GM21786 (cell line): ENCODE data around the gene TXNRD3.
"Not testable (repeated sequence)": the region's sequence is repeated elsewhere in the genome, so short reads cannot be mapped to it uniquely, and the experiment has no call there.

Experiments used
- ATAC-seq: cut with Tn5 transposase; IDR thresholded peaks from one replicate; pipeline ENCODE4 v1.9.1; 2021; ENCODE audit not compliant: unreplicated experiment

The TXNRD3 gene

DNA sequence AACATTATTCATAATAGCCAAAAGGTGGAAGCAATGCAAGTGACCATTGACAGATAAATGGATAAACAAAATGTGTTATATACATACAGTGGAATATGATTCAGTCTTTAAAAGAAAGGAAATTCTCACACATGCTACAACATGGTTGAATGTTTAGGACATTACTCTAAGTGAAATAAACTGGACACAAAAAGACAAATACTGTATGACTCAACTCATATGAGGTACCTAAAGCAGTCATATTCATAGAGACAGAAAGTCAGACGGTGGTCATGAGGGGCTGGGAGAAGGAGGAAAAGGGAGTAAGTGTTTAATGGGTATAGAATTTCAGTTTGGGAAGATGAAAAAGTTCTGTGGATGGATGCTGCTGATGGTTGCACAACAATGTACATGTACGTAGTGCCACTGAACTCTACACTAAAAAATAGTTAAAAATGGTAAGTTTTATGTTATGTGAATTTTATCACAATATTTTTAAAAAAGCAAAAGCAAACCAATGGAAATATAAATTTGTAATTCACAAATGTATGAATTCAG, 5.3 kb downstream of the TXNRD3 start:
- ATAC-seq = no peak

DNA sequence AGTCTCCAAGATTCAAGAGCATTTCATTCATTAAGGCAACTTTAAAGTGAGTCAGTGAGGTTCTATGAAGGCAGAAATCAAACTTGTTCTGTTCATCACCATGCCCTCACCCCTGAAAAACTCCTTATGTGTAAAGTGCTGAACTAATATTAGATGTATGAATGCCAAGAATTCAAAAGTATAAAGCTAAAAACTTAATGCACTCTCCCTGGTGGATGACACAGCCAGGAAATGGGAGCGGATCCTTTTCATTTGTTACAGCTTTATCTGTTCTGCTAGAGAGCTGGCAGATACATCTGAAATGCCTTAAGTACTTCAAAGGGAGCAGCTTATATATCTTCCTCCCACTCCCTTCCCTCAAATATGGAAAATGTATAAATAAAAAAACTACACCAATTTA, 8.2 kb downstream of the TXNRD3 start:
- no peak for ATAC-seq

DNA sequence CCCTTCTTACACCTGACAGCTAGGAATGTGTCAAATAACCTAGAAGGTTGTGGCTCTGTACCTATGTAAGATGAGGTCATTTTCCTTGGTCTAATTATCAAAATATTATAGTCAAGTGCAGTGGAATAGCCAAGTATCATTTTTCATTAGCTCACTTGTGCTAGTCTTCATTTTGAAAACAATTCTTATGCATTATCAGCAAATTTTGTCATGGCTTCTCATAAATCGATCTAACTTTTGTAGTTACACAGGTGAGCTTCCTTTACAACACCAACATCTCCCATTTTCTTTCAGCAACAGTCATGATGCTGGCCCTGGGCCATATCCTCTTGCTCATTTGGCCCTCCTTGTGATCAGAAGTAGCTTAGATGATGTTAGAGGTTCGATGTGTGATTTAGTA, 10.3 kb downstream of the TXNRD3 start:
- no peak for ATAC-seq

DNA sequence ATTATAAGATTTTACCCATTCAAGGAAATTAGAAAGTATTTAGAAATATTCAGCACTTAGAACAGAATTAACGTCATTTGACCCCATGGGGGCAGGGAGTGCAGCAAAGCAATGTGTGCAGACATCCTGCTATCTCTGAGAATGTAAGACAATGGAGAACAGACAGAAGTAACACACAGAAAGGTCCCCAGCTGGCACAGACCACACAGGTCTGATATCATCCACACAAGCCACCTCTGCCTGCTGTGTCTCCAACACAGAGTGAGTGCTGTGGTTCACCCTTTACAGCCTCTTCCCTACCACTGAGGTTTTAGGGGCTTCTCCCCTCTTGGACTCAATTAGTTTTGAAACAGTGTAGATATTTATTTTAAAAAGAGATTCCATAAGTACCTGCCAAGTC, 16.1 kb downstream of the TXNRD3 start:
- ATAC-seq = no peak

DNA sequence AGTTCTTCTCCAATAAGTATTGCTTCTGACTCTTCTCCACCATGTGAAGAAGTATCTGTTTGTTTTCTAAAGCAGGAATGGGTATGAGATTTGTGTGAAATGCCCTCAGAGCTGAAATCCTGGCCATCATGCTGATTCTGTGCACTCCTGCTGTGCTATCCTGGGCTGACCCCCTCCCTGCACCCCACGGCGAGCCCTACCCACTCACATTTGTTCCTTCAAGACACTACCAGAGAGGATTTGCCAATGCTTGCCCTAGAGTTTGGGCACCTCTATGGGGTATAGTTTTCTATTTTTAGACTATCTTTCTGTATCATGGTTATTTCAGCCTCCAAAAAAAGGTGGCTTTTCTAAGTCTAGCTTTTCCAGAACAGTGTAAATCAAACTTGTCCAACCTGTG, 18.5 kb downstream of the TXNRD3 start:
- no peak for ATAC-seq

DNA sequence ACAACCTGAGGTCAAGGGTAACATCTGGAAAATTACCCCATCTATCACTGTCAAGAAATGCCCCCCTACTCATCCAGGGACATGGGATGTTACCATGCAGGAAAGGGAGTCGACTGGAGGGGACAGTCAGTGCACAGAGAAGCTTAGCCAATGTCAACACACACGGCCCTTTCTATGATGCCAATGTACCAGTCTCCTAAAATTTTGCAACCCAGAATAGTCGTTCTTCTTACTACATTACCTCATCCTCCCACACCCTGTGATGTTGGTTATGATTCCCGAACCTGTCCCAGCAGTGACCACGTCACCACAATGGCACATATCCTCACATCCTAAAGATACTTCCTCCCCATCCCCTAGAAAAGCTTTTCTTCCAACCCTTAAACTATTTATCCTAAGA, 20.1 kb downstream of the TXNRD3 start:
- no peak for ATAC-seq

DNA sequence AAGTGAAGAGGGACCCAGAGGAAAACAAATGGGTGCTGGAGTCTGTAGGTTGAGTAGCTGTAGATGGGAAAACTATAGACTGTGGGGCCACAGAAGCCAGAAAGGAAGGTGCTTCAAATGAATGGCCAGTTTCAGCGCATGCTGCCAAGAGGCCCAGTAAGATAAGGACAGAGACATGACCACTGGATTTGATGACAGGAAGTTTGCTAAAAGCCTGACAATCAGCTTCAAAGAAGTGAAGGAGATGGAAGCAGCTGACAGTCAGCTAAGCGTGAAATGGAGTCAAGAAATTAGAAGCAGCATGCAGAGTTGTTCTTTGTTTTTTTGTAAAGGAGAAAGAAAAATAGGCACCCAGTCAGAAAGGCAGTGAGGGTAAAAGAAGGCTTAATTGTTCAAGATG, 24.9 kb downstream of the TXNRD3 start:
- ATAC-seq = no peak

DNA sequence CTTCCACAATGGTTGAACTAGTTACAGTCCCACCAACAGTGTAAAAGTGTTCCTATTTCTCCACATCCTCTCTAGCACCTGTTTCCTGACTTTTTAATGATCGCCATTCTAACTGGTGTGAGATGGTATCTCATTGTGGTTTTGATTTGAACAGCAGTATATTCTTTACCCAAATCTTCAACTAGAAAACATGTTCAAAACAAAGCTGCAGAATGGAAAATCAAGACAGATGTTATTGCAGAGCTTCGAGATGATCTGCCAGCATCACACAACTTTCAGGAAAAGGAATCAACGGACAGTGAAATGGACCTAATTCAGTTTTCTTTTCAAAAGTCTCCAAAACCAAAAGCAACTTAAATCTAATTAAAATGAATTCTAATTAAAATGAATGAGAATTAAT, 29.2 kb downstream of the TXNRD3 start:
- ATAC-seq = not testable (repeated sequence)

DNA sequence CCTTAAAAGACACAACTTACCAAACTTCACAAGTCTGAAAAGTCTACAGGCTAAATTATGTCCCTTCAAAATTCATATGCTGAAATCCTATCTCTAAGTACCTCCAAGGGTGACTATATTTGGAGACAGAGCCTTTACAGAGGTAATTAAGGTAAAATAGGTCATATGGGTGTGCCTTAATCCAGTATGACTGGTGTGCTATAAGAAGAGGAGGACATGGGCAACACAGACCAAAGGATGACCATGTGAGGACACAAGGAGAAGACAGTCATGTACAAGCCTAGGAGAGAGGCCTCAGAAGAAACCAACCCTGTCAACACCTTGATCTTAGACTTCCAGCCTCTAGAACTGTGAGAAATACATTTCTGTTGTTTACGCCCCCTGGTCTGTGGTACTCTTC, 32.2 kb downstream of the TXNRD3 start:
- ATAC-seq = no peak

DNA sequence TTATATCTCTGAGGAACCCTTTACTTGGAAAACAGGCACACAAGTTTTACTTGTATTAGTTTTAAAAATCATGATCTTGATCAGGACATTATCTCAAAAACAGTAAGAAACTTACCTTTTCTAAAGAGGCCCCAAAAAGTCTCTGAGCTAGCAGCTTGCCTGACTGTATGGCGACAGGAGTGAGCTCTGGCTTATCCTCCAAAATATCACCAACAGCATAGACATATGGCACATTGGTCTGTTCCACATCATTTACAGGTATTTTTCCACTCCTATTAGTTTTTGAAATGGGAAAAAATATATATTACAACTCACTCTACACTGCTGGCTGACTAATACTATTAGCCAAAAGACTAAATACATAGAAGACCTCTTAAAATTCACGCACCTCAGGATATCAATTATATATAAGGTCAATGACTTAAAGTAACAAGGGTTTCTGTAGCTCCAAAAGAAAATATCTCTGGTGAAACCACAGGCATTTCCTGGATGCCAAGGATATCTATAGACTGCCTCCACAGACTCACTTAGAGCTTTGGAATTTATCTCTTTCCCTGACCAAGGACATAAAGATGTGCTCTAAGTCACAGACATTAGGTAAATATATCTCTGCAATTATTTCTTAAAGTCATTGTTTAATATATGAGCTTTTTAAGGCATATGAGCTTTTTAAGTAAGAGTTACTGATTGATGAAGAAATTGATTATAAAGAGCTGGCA, 33.1 kb downstream of the TXNRD3 start:
- no peak for ATAC-seq

DNA sequence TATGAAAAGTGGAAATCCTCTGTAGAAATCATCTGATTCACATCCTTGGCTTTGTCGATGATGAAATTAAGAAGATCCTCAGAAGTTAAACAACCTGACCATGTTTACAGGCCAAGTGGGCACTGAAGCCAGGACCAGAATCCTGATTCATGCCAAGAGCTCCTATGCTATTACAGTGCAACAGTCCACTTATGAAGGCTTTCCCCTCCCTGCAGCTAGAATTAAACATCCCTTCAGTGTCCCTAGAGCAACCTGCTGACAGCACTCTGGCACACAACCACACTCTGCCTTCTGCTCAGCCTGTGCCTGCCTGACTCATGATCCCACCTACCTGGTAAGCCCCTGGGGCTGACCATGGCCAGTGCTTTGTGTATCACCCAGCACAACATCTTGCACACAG, 33.8 kb downstream of the TXNRD3 start:
- ATAC-seq = no peak

DNA sequence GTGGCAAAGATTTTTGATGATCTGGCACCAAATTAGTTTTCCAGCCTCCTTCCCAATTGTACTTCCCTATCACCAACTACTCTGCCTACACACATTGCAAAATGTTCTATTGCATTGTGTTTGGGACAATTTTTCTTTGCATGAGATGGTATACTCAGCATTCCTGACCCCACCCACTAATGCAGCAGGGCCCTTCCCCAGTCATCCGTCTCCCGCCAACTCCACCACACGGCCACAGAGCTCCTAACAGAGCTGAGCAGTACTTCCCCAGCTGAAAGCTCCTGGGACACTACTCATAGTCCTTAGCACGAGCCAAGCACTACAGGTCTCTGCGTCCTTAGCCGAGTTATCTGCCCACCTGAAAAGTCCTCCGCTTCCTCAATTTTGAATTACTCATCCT, 34.2 kb downstream of the TXNRD3 start:
- ATAC-seq = no peak

DNA sequence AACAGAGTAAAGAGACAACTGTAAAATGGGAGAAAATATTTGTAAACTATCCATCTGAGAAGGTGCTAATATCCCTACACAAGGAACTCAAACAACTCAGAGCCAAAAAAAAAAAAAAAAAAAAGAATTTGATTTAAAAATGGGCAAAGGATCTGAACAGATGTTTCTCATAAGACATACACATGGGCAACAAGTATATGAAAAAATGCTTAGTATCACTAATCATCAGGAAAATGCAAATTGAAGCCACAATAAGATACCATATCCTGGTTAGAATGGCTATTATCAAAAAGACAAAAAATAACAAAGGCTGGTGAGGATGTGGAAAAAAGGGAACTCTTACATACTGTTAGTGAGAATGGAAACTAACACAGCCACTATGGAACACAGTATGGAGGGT, 36.2 kb downstream of the TXNRD3 start:
- no peak for ATAC-seq

DNA sequence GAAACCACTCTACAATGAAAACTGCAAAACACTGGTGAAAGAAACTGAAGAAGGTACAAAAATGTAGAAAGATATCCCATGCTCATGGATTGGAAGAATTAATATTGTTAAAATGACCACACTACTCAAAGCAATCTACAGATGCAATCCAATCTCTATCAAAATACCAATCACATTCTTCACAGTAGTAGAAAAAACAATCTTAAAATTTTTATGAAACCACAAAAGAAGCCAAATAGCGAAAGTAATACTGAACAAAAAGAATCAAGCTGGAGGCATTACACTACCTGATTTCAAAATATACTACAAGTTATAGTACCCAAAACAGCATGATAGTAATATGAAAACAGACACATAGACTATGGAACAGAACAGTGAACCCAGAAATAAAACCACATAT, 36.9 kb downstream of the TXNRD3 start:
- no peak for ATAC-seq

DNA sequence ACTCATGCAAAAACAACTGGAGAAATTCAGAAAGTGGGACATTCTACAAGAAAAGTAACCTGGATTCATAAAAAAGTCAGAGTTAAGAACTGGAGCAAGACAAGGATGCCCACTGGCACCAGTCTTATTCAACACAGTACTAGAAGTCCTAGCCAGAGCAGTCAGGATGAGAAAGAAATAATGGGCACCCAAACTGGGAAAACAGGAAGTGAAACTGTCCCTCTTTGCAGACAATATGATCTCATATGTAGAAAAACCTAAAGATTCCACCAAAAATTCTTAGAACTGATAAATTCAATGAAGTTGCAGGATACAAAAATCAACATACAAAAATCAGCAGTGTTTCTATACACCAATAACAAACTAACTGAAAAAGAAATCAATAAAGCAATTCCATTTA, 37.4 kb downstream of the TXNRD3 start:
- ATAC-seq = no peak

DNA sequence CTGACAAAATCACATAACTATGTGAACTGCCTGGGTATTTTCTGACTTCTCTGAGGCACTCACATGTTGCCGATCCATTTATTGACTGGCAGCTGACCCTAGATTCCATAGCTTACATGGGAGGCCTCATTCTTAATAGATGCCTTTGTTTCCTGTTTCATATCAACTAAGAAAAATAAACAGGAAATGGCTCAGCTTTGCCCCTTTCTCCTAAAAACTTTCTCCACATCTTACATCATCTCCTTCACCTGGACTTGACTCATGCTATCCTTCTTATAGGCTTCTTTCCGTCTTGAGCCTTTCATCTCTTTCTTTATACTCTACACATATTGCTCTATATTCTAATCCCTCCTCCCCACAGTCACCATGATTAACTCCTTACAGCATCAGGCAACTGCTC, 38.0 kb downstream of the TXNRD3 start:
- ATAC-seq = no peak

DNA sequence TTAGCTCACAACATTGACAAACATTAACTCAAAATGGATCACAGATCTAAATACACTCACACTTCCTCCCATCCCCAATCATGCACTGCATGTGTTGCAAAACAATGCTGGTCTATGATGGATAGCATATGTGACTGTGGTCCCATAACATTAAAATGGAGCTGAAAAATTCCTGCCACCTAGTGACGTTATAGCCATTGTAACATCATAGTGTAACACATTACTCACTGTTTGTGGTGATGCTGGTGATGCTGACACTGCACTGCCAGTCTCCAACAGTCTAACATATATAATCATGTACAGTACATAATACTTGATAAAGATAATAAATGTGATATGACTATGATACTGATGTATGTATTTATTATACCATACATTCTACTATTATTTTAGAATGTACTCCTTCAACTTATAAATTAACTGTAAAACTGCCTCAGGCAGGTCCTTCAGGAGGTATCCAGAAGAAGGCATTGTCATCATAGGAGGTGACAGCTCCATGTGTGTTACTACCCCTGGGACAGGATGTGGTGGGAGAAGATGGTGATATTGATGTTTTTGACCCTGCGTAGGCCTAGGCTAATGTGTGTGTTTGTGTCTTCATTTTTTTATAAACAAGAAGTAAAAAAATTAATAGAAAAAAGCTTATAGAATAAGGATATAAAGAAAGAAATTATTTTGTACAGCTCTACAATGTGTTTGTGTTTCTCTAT, 41.3 kb downstream of the TXNRD3 start:
- no peak for ATAC-seq

DNA sequence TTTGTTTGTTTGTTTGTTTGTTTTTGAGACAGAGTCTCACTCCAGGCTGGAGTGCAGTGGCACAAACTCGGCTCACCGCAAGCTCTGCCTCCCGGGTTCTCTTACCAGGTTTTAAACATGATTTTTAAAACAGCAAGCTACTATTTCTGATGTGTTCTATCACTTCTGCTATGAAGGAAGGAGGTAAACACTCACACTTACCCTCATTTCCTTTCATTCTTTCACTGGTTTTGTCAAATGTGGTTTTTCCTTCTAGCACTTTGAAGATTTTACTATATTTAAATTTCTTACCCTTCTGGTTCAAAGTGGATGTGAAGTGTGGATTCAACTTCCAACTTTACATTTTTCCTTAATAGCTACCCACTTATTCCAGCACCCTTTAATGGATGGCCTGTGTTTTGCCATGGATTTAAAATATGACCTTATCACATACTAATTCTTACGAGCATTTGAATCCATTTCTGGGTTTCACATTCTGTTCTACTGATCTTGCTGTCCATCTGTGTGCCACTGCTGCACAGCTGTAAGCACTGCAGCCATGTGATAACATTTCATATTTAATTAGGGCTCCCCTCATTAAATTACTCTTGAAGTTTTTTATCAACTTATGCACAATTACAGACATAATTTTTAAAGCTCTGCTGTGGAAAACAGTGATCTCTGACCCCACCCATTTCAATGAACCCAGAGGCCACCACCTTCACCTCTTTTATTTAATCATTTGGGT, 42.3 kb downstream of the TXNRD3 start:
- ATAC-seq = no peak

DNA sequence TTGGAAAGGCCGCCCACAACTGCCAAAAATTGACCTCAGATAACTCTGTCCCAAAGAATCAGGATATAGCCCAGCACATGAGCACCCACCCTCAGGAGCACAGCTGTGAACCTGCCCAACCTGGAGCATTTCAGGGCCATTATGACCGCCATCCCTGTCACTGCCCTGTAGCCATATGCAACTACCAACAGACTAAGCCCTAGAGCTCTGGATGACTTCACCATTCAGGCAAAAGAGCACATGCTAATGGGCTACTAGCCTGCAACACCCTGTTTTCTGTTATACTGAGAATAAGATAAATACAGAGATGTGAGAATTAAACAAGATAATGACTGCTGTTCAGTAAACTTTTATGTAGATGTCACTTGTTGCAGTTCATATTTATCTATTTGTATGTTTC, 45.0 kb downstream of the TXNRD3 start:
- ATAC-seq = no peak

DNA sequence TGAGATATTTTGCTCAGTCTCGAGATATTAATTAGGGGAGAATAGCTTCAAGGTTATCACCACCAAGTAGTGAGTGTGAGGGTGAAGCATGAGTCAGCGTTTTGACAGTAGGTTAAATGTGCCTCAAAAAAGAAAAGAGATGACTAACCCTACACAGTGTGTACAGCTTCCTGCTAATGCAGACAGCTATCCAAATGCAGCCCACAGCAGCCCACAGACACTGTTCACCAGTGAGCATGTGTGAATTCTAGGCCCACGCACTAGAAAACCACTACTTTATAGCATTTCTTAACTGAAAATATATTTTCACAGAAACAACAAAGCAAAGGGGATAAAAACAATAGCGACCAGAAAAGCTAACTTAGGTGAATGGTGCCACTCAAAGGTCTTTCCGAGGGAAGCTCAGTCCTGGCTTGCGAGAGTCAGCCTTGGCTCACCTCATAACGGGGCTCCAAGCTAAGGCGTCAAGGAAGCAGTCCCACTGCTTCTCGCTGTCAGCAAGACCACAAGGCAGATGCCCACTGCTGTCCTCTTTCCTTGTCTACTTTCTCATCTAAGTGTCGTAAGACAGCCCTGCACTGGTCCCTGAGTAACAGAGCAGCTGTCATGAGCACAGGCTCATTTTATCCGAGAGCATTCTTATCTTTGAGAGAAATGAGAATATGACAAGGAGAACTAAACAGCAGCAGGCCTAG, 47.6 kb downstream of the TXNRD3 start:
- no peak for ATAC-seq

DNA sequence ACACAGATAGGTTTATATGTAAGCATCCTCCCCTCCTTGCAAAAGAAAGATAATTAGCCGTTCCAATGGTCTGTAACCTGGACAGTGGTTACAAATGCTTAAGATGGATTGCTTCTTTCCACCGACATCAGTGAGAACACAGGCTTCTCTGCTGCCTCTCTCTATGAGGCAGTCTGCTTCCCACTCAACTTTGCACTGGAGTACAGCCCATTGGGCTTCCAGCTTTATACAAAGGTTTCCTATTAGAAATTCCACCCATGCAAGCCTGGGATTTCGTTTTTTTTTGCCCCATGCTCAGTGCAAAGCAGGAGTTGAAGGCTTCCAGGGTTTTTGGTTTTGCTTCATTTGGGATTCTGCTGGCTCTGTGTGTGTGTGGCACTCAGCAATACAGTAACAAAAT, 48.9 kb downstream of the TXNRD3 start:
- no peak for ATAC-seq
